Endothelial cell of umbilical vein (primary cell): ENCODE data around the gene KIF6. TPM values are rescaled to one million over a fixed set of nuclear protein-coding genes. Genes with fewer than 3 reads are reported as not detected.

Experiments
- BruUV-seq: library from RNA; stranded (reverse); fragments of 400-500 nt; replicated peaks from 2 replicates; lab custom pipeline; 2021; lab: Mats Ljungman, UMichigan
- CTCF ChIA-PET: fragments of 300-600, 350-600 bp; sonication (Branson Sonifier 250); formaldehyde crosslinking; loops from one replicate; lab custom pipeline; 2021; ENCODE audit warnings: antibody characterized with exemption, inconsistent platforms; lab: Charles Lee
- POLR2A ChIA-PET: fragments of 300-600, 350-600 bp; sonication (Branson Sonifier 250); formaldehyde crosslinking; loops from one replicate; lab custom pipeline; 2021; ENCODE audit warnings: antibody characterized with exemption, inconsistent platforms; lab: Charles Lee
- DNase-seq: peaks from one replicate; pipeline ENCODE4 v3.0.0-alpha.2; 2011; ENCODE audit warnings: low read depth, low spot score
- FAIRE-seq: peaks from 2 replicates; lab custom pipeline; 2011; peaks lifted over from hg19 to GRCh38; lab: Jason Lieb, UNC
- H2AFZ ChIP-seq: 2 replicates; pipeline ENCODE4 v1.6.0; 2012; ENCODE audit warnings: low read depth, low read length, control low read depth, inconsistent platforms
- H3K27ac ChIP-seq: 2 replicates; pipeline ENCODE4 v1.5.1; 2011; ENCODE audit warnings: low read depth, mild to moderate bottlenecking, control low read depth, low read length, moderate library complexity; ENCODE audit not compliant: insufficient read depth
- H3K27me3 ChIP-seq, 2 experiments: 2 replicates each; pipeline versions ENCODE4 v1.6.0 to v1.6.1; 2011; ENCODE audit warnings: low read length in 2 of 2, mixed read lengths in 1 of 2; ENCODE audit not compliant: control insufficient read depth in 2 of 2, insufficient read depth in 2 of 2
- H3K36me3 ChIP-seq, 2 experiments: 2 replicates in 1 of 2; 3 replicates in 1 of 2; pipeline ENCODE4 v1.5.1; 2011; ENCODE audit warnings: low read length in 2 of 2, mild to moderate bottlenecking in 1 of 2, moderate library complexity in 1 of 2; ENCODE audit not compliant: control insufficient read depth in 2 of 2, insufficient read depth in 2 of 2; ENCODE audit errors: extremely low read depth in 1 of 2
- H3K4me1 ChIP-seq: 3 replicates; pipeline ENCODE4 v1.5.1; 2011; ENCODE audit warnings: mild to moderate bottlenecking, low read length; ENCODE audit not compliant: control insufficient read depth, insufficient read depth; ENCODE audit errors: extremely low read depth
- H3K4me2 ChIP-seq: 2 replicates; pipeline ENCODE4 v1.6.1; 2011; ENCODE audit warnings: low read length, control low read depth, mixed read lengths; ENCODE audit not compliant: insufficient read depth
- H3K4me3 ChIP-seq, 3 experiments: fragments of 200-600 bp in 1 of 3; sonication (generic), shearing (Covaris generic) in 1 of 3; replicated peaks in 1 of 3; 2 replicates each; pipeline ENCODE4 v1.5.1; 2011 to 2016; ENCODE audit warnings: control low read depth in 3 of 3, low read length in 3 of 3, mild to moderate bottlenecking in 2 of 3, inconsistent platforms in 1 of 3, low read depth in 1 of 3, moderate library complexity in 1 of 3; ENCODE audit not compliant: insufficient read depth in 1 of 3
- H3K79me2 ChIP-seq: 2 replicates; pipeline ENCODE4 v1.6.0; 2012; ENCODE audit warnings: low read length, inconsistent platforms; ENCODE audit not compliant: control insufficient read depth, insufficient read depth
- H3K9ac ChIP-seq: replicated peaks from 2 replicates; pipeline ENCODE3; 2011; ENCODE audit warnings: low read length, control low read depth; ENCODE audit not compliant: insufficient read depth; ENCODE audit errors: extremely low read depth
- H3K9me1 ChIP-seq: replicated peaks from 3 replicates; pipeline ENCODE4 v1.6.0; 2011; ENCODE audit warnings: mild to moderate bottlenecking, low read length; ENCODE audit not compliant: control insufficient read depth, insufficient read depth; ENCODE audit errors: extremely low read depth
- H3K9me3 ChIP-seq: replicated peaks from 2 replicates; pipeline ENCODE4 v1.5.1; 2012; ENCODE audit warnings: low read length, inconsistent platforms; ENCODE audit not compliant: control insufficient read depth, insufficient read depth
- H4K20me1 ChIP-seq: replicated peaks from 2 replicates; pipeline ENCODE3; 2011; ENCODE audit warnings: mild to moderate bottlenecking, low read length; ENCODE audit not compliant: control insufficient read depth, insufficient read depth; ENCODE audit errors: extremely low read depth
- FOS ChIP-seq: IDR thresholded peaks from 2 replicates; pipeline ENCODE4 v1.6.1; 2011; ENCODE audit warnings: mild to moderate bottlenecking, low read length, moderate library complexity, borderline replicate concordance; ENCODE audit not compliant: insufficient read depth
- JUN ChIP-seq: IDR thresholded peaks from 2 replicates; pipeline ENCODE4 v1.6.1; 2011; ENCODE audit warnings: borderline replicate concordance, low read depth; ENCODE audit not compliant: insufficient read length, insufficient read depth
- POLR2A ChIP-seq: IDR thresholded peaks from 2 replicates; pipeline ENCODE4 v1.6.1; 2012; ENCODE audit warnings: low read depth, mild to moderate bottlenecking, control low read depth, low read length
- POLR2AphosphoS5 ChIP-seq: IDR thresholded peaks from 2 replicates; pipeline ENCODE4 v1.6.1; 2012; ENCODE audit warnings: low read depth, mild to moderate bottlenecking, control low read depth, low read length, moderate library complexity; ENCODE audit not compliant: insufficient read depth
- dilution Hi-C: fragments of 300-500 bp; cut with MboI; formaldehyde crosslinking; loops from one replicate; pipeline ENCODE4 v1.15.0; 2019; ENCODE audit warnings: low sequenced_read_pairs; ENCODE audit not compliant: extremely low pct_ligation_motif_present
- intact Hi-C: fragments of 100-400 bp; cut with micrococcal nuclease; formaldehyde crosslinking; loops from one replicate; pipeline ENCODE4 v1.10.0; 2022
- polyA plus RNA-seq, 4 experiments: library from polyadenylated mRNA; depleted of rRNA in 3 of 4; stranded (reverse) in 3 of 4; unstranded in 1 of 4; fragments of >200 nt; gene quantifications; 2 replicates each; pipeline versions ENCODE4 v1.2.1 to v1.2.3, GENCODE V29; 2011 to 2012; ENCODE audit warnings: missing spikeins in 1 of 4
- total RNA-seq: library from RNA; stranded (reverse); gene quantifications from 2 replicates; pipeline ENCODE4 v1.2.3, GENCODE V29; 2021
- TF ChIP-seq, protein P1 (sequence below), 2 donors: IDR thresholded peaks; 1 replicate in 1 of 2; 2 replicates in 1 of 2; pipeline ENCODE4 v1.5.1; 2011; ENCODE audit warnings: low read length in 2 of 2, mild to moderate bottlenecking in 2 of 2, moderate library complexity in 2 of 2, control low read depth in 1 of 2, inconsistent platforms in 1 of 2, low read depth in 1 of 2; ENCODE audit not compliant: insufficient read depth in 1 of 2; ENCODE audit errors: extremely low read depth in 1 of 2
- TF ChIP-seq, protein P2 (sequence below): IDR thresholded peaks from 2 replicates; pipeline ENCODE4 v1.6.1; 2011; ENCODE audit not compliant: insufficient read depth, insufficient read length

The KIF6 gene
- total and polyA plus RNA-seq, 2 donors (not counting 3 experiments of a cell fraction or from before 2014, with no cell fraction given), result not detected

DNA sequence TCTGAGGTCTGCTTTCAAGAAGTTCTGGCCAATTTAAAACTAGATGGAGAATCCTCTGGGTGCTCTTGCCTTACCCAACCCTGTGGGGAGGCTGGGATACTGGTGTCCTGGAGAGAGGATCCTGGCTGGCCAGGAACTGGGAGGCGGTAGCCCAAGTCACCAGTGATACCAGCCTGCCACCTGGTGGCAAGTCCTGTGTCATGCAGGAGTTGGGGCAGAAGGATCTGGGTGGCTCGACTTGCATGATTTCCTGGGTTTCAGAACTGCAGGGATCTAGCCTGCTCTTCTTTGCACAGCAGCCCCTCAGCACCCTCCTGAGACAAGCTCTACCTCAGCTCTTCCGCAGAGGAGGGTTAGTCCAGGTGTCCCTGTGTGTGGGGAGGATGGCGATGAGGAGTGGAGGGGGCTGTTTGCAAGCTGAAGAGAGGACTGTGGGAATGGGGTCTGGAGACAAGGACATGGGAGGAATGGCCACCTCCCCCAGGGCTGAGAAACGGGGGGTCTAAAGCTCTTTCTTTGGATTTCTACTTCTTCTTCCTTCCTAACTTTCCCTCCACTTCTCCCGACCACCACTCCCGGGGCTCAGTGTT lies 415.2 kb downstream of the KIF6 start:
- CTCF ChIA-PET, result interaction anchor here (0.7 to 14.2 kb wide), 5 partner anchors 11 to 1677 kb away, joined by 3 to 223 read pairs (median 6); no protein-coding TSS in a partner anchor
- no peaks in the 10 kb centered on the region for H3K9me3 ChIP-seq
- DNase-seq (peak; percentile 55), FAIRE-seq (peak; percentile 71)
- BruUV-seq, result no TSS peak
- no peak overlapping the region for H3K9ac ChIP-seq
- dilution Hi-C loops (no loop called here), intact Hi-C loops (loop anchor here (1.0 kb wide), 3 partner anchors 144 to 438 kb away; no protein-coding TSS in a partner anchor)
- no peaks in the 10 kb centered on the region for H3K79me2 ChIP-seq
- no peak overlapping the region for H3K27ac ChIP-seq
- no peaks in the 10 kb centered on the region for H3K4me1 ChIP-seq
- H3K4me3 ChIP-seq, result no peak overlapping the region
- POLR2A ChIA-PET, result no interaction called here
- H3K27me3 ChIP-seq, result peaks cover 19 to 24% of the 10 kb centered on the region in 2 experiments
- H3K4me2 ChIP-seq, result no peak overlapping the region
- no peaks in the 10 kb centered on the region for H3K36me3 ChIP-seq
- H4K20me1 ChIP-seq, result no peaks in the 10 kb centered on the region
- H2AFZ ChIP-seq, result no peak overlapping the region
- TF ChIP-seq, protein P1, sequence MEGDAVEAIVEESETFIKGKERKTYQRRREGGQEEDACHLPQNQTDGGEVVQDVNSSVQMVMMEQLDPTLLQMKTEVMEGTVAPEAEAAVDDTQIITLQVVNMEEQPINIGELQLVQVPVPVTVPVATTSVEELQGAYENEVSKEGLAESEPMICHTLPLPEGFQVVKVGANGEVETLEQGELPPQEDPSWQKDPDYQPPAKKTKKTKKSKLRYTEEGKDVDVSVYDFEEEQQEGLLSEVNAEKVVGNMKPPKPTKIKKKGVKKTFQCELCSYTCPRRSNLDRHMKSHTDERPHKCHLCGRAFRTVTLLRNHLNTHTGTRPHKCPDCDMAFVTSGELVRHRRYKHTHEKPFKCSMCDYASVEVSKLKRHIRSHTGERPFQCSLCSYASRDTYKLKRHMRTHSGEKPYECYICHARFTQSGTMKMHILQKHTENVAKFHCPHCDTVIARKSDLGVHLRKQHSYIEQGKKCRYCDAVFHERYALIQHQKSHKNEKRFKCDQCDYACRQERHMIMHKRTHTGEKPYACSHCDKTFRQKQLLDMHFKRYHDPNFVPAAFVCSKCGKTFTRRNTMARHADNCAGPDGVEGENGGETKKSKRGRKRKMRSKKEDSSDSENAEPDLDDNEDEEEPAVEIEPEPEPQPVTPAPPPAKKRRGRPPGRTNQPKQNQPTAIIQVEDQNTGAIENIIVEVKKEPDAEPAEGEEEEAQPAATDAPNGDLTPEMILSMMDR (IDR thresholded peaks at IDR 0.05; ENCODE audit: extremely low read depth in 1 of 2, insufficient read depth in 1 of 2, low read depth in 1 of 2, low read length in 2 of 2), result peak; percentile 80 to 90
- TF ChIP-seq FOS (no peak), POLR2AphosphoS5 (no peak), POLR2A (no peak), JUN (no peak)
- TF ChIP-seq, protein P2, sequence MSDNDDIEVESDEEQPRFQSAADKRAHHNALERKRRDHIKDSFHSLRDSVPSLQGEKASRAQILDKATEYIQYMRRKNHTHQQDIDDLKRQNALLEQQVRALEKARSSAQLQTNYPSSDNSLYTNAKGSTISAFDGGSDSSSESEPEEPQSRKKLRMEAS, result no peak
- no peaks in the 10 kb centered on the region for H3K9me1 ChIP-seq
